Breast epithelium (tissue), 4 donors: ENCODE measurements around the gene SLC1A7. TPM values are rescaled to one million over a fixed set of nuclear protein-coding genes. Genes with fewer than 3 reads are reported as not detected.

ENCODE experiments used
- DNase-seq, 2 donors: peaks; one replicate each; pipeline ENCODE4 v3.0.0-alpha.2; 2019; ENCODE audit warnings: low spot score in 2 of 2
- H3K27ac ChIP-seq, 2 donors: fragments of 200-600 bp; sonication (generic) in 1 of 2; one replicate each; pipeline ENCODE4 v1.5.1; 2016 to 2019; ENCODE audit warnings: mild to moderate bottlenecking in 1 of 2
- H3K27me3 ChIP-seq, 2 donors: fragments of 200-600 bp; sonication (generic) in 1 of 2; one replicate each; pipeline versions ENCODE4 v1.5.1 to v1.6.0; 2017 to 2019; ENCODE audit warnings: control low read depth in 1 of 2, mild to moderate bottlenecking in 1 of 2
- H3K36me3 ChIP-seq: fragments of 200-600 bp; one replicate; pipeline ENCODE4 v1.5.1; 2019
- H3K4me1 ChIP-seq, 2 donors: fragments of 200-600 bp; sonication (generic); one replicate each; pipeline ENCODE4 v1.5.1; 2016 to 2019; ENCODE audit warnings: control low read depth in 1 of 2
- H3K4me3 ChIP-seq, 3 donors: fragments of 200-600 bp; sonication (generic); 1 replicate in 2 of 3; 2 replicates in 1 of 3; pipeline ENCODE4 v1.5.1; 2016 to 2019; ENCODE audit warnings: mild to moderate bottlenecking in 3 of 3, moderate library complexity in 2 of 3
- H3K9me3 ChIP-seq, 2 donors: fragments of 200-600 bp; sonication (generic) in 1 of 2; one replicate each; pipeline ENCODE4 v1.5.1; 2016 to 2019; ENCODE audit warnings: control low read depth in 1 of 2
- POLR2A ChIP-seq: fragments of 450-650 bp; IDR thresholded peaks from one replicate; pipeline ENCODE4 v1.6.1; 2016; ENCODE audit warnings: antibody characterized with exemption, mild to moderate bottlenecking, moderate library complexity
- POLR2AphosphoS5 ChIP-seq, 3 donors: sonication (generic); formaldehyde crosslinking; IDR thresholded peaks; one replicate each; pipeline ENCODE4 v1.6.1; 2017; ENCODE audit warnings: antibody characterized with exemption in 3 of 3
- intact Hi-C: fragments of 100-400 bp; cut with DNase I; formaldehyde crosslinking; loops from one replicate; pipeline ENCODE4 v1.15.1; 2023; ENCODE audit warnings: low total_unique reads
- total RNA-seq, 3 donors: library from RNA; depleted of rRNA; stranded (reverse); fragments of >200 nt; gene quantifications; one replicate each; pipeline ENCODE4 v1.1.0, GENCODE V29; 2016
- TF ChIP-seq, protein P1 (sequence below), 3 donors: fragments of 450-650 bp; IDR thresholded peaks; one replicate each; pipeline ENCODE4 v1.5.1; 2016 to 2017; ENCODE audit warnings: antibody characterized with exemption in 3 of 3, mild to moderate bottlenecking in 3 of 3, moderate library complexity in 3 of 3

The SLC1A7 gene
- total RNA-seq, 3 donors from 2014 or later, result 0.16 TPM; not detected in 2

DNA sequence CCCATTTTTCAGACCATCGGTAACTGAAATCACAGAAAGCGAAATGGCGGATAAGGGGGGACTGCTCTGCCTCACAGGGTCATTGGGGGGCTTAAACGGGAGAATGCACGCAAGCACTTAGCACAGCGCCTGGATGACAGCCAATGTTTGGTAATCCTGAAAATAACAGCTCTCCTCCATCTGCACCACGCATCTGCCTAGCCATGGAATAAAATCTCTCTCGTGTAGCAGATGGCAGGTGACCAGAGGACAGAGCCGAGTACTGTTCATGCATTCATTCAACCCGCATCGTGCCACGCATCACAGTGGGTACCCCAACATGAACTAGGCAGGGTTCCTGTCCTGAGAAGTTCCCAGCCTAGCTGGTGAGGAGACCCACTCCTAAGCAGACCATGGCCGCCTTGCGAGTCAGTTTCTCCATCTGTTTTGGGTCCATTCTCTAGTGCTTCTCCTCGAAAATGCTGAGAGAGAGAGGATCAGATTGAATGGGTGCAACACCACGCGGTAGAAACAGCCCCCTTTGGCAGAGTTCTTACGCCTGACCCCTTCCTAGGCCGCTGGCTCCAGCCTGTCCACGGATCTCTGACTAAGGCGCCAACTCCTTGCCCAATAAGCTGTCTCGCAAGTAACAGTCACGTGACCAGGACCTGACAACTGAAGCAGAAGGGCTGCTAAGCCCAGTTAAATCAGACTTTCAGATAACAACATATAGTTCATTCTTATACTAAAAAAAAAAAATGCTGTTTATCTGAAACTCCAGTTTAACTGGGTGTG, 7.3 kb downstream of the SLC1A7 start:
- H3K27ac ChIP-seq, result peak overlapping the region in 1 of 2 donors; percentile 22
- H3K4me3 ChIP-seq, result no peak overlapping the region
- peak in 1 of 2 donors; percentile 15 for DNase-seq
- TF ChIP-seq POLR2AphosphoS5 (IDR thresholded peaks at IDR 0.05), result peak in 1 of 3 donors; percentile 53
- TF ChIP-seq POLR2A, result no peak
- H3K36me3 ChIP-seq, result no peaks in the 10 kb centered on the region
- H3K9me3 ChIP-seq, result peaks cover 0 to 7% of the 10 kb centered on the region in 2 donors
- intact Hi-C loops, result no loop called here
- H3K4me1 ChIP-seq, result no peaks in the 10 kb centered on the region
- no peaks in the 10 kb centered on the region for H3K27me3 ChIP-seq

GRCh38 chr1:53134042-53134485, 8.4 kb downstream of the SLC1A7 start:
- no peaks in the 10 kb centered on the region for H3K4me1 ChIP-seq
- H3K36me3 ChIP-seq, result no peaks in the 10 kb centered on the region
- H3K9me3 ChIP-seq, result peaks cover 0 to 7% of the 10 kb centered on the region in 2 donors
- H3K27me3 ChIP-seq, result no peaks in the 10 kb centered on the region
- TF ChIP-seq POLR2AphosphoS5 (IDR thresholded peaks at IDR 0.05) (no peak), POLR2A (no peak)
- TF ChIP-seq, protein P1, sequence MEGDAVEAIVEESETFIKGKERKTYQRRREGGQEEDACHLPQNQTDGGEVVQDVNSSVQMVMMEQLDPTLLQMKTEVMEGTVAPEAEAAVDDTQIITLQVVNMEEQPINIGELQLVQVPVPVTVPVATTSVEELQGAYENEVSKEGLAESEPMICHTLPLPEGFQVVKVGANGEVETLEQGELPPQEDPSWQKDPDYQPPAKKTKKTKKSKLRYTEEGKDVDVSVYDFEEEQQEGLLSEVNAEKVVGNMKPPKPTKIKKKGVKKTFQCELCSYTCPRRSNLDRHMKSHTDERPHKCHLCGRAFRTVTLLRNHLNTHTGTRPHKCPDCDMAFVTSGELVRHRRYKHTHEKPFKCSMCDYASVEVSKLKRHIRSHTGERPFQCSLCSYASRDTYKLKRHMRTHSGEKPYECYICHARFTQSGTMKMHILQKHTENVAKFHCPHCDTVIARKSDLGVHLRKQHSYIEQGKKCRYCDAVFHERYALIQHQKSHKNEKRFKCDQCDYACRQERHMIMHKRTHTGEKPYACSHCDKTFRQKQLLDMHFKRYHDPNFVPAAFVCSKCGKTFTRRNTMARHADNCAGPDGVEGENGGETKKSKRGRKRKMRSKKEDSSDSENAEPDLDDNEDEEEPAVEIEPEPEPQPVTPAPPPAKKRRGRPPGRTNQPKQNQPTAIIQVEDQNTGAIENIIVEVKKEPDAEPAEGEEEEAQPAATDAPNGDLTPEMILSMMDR (IDR thresholded peaks at IDR 0.05), result no peak
- H3K4me3 ChIP-seq, result no peak overlapping the region
- intact Hi-C loops, result no loop called here
- no peak overlapping the region for H3K27ac ChIP-seq
- peak in 1 of 2 donors; percentile 9 for DNase-seq

DNA sequence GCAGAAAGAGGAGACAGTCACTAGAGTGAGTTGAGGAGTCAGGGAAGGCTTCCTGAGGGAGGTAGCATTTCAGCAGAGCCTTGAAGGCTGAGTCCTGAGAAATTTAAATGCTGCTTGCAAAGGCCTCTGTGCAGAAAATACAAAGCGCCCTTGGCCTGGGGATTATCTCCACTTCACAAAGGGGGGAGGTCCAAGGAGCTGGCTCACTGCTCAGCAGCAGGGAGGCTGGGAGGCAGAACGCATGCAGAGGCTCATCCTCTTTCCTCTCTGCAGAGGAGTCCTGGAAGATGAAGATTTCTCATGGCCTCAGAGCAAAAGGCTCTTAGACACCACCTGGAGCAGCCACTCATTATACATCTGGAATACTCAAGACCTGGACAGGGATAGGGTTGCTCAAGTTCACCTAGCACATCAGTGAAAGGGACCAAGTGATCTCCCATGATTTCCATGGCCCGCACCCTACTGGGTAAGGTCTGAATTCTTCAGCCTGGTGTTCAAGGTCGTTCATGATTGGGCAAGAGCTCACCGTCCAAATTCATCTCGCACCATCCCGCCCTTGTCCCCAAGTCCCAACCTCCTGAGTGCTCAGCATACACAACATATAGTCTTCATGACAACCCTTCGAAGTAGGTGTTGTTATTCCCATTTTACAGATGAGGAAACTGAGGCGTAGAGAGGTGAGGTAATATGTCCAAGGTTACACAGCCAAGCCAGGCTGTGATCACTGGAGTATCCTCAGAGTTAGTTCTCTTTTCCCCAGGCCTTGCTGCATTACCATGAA, 9.0 kb downstream of the SLC1A7 start:
- no peak overlapping the region for H3K4me3 ChIP-seq
- H3K36me3 ChIP-seq, result no peaks in the 10 kb centered on the region
- H3K27me3 ChIP-seq, result no peaks in the 10 kb centered on the region
- peaks cover 0 to 7% of the 10 kb centered on the region in 2 donors for H3K9me3 ChIP-seq
- TF ChIP-seq POLR2A, result no peak
- TF ChIP-seq POLR2AphosphoS5 (IDR thresholded peaks at IDR 0.05), result no peak
- TF ChIP-seq, protein P1 (IDR thresholded peaks at IDR 0.05), result no peak
- intact Hi-C loops, result no loop called here
- no peaks in the 10 kb centered on the region for H3K4me1 ChIP-seq
- DNase-seq, result peak in 1 of 2 donors; percentile 24
- H3K27ac ChIP-seq, result no peak overlapping the region

DNA sequence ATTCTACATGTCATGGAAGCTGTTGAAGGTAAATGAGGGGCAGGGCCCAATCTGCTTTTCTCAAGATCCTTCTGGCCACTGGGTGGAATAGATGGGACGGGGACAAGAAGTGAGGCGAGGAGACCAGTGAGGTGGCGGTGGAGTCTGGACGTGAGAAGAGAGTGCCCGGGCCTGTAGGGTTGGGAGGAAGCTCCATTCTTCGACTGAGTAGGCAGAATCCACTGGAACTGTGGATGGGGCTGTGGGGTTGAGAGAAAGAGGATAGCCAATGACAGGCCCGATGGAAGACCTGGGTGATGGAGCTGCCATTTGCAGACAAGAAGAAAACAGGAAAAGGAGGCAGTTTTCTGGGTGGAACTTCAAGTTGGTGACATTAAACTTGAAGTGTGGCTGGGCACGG, 10.3 kb downstream of the SLC1A7 start:
- no peaks in the 10 kb centered on the region for H3K9me3 ChIP-seq
- H3K4me3 ChIP-seq, result no peak overlapping the region
- no peaks in the 10 kb centered on the region for H3K4me1 ChIP-seq
- TF ChIP-seq POLR2A (no peak), POLR2AphosphoS5 (IDR thresholded peaks at IDR 0.05) (no peak)
- TF ChIP-seq, protein P1 (IDR thresholded peaks at IDR 0.05), result no peak
- no peaks in the 10 kb centered on the region for H3K27me3 ChIP-seq
- intact Hi-C loops, result no loop called here
- DNase-seq, result peak in 1 of 2 donors; percentile 15
- no peak overlapping the region for H3K27ac ChIP-seq
- no peaks in the 10 kb centered on the region for H3K36me3 ChIP-seq

- Histone ChIP-seq H3K9me3 (no peaks in the 10 kb centered on the region), H3K27me3 (no peaks in the 10 kb centered on the region), H3K4me1 (no peaks in the 10 kb centered on the region), H3K4me3 (no peak overlapping the region), H3K27ac (no peak overlapping the region), H3K36me3 (no peaks in the 10 kb centered on the region)
- TF ChIP-seq, protein P1 (IDR thresholded peaks at IDR 0.05), result no peak
- TF ChIP-seq POLR2AphosphoS5 (IDR thresholded peaks at IDR 0.05) (no peak), POLR2A (no peak)
- DNase-seq, result no peak
- intact Hi-C loops, result no loop called here
These were observed 10.9 kb downstream of the SLC1A7 start for GRCh38 chr1:53131590-53131938.
